GM21515 (cell line): ENCODE results near the gene SLC27A4.
"Not testable (repeated sequence)": the region's sequence is repeated elsewhere in the genome, so short reads cannot be mapped to it uniquely, and the experiment has no call there.

ENCODE experiments used
- ATAC-seq: cut with Tn5 transposase; IDR thresholded peaks from one replicate; pipeline ENCODE4 v1.9.1; 2021; ENCODE audit not compliant: unreplicated experiment

The SLC27A4 gene

DNA sequence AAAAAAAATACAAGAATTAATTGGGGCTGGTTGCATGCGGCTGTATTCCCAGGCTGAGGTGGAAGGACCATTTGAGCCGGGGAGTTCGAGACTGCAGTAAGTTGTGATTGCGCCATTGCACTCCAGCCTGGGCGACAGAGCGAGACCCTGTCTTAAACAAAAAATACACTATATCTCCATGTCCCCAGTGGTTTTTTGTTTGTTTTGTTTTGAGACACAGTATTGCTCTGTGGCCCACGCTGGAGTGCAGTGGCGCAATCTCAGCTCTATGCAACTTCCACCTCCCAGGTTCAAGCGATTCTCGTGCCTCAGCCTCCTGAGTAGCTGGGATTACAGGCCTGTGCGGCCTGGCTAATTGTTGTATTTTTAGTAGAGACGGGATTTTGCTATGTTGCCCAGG is 16.5 kb upstream of the SLC27A4 start:
- no peak for ATAC-seq

DNA sequence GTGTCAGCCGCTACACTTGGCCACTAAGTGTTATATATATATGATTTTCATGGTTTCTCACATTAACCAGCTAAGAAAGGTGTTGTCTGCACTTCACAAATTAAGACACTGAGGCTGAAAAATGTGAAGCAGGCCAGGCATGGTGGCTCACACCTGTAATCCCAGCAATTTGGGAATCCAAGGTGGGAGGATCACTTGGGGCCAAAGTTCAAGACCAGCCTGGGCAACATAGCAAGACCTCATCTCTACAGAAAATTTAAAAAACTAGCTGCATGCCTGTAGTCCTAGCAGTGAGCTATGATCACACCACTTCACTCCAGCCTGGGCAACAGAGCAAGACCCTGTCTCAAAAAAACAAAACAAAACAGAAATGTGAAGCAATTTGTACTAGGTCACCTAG is 15.9 kb upstream of the SLC27A4 start:
- no peak for ATAC-seq

DNA sequence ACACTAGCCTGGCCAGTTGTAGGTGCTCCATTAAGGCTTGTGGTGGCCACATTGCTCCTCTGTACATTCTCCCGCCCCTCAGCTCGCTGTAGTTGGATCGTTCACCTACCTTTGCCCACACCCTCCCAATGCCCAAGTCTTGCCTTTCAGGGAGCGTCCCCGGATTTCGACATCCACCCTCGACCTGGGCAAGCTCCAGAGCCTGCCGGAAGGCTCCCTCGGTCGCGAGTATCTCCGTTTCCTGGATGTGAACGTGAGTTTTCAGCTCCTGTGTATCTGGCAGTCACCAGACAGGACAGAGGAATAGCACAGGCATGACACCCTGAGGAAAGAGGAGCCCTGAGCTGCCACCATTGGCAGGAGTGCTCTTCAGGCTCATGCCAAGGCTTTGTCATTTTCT is 14.7 kb upstream of the SLC27A4 start:
- no peak for ATAC-seq

DNA sequence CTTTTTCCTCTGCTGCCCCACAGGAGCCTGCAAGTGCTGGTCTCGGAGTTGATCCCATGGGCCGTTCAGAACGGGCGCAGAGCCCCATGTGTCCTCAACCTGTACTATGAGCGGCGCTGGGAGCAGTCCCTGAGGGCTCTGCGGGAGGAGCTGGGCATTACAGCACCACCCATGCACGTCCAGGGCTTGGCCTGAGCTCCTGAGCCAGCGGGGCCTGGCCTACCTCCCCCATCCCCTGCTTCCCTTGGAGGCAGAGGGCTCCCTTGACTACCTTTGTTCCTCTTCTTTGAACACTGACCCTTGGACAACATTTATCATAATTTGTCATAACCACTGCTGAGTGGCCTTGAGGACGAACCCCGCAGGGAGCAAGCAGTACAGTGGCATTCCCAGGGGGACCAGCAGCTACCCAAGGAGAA is 6.9 kb upstream of the SLC27A4 start:
- ATAC-seq, result no peak

DNA sequence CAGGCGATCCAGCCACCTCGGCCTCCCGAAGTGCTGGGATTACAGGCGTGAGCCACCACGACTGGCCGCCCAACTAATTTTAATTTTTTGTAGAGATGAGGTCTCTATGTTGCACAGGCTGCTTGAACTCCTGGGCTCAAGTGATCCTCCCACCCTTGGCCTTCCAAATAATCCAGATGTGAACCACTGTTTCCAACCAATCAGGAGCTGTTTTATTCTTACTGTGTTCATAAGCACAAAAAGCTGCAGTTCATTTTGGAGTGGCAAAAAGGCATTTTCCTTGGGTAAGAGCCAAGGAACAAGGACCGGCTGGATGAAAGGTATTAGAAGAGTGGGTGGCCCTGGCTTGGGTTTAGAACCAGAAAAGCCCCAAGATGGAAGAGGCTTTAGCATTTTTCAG is 5.2 kb upstream of the SLC27A4 start:
- no peak for ATAC-seq

DNA sequence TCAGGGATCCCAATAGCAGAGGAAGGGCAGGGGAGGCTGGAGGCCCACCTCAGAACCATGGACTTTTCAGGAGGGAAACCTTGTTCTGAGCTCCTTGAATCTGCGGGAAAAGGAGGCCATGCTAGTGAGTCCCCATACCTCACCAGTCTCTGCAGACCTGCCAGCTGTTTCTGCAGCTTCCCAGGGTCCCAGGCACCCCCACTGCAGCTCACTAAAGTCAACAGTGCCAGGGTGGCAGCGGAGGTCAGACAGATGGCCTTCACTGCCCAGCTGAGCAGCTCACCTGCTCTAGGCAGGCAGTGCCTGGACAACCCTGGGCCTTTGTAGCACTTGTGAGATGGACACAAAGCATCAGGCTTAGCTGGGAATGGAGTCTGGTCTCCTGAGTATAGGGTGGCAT is 4.4 kb upstream of the SLC27A4 start:
- ATAC-seq, result no peak

DNA sequence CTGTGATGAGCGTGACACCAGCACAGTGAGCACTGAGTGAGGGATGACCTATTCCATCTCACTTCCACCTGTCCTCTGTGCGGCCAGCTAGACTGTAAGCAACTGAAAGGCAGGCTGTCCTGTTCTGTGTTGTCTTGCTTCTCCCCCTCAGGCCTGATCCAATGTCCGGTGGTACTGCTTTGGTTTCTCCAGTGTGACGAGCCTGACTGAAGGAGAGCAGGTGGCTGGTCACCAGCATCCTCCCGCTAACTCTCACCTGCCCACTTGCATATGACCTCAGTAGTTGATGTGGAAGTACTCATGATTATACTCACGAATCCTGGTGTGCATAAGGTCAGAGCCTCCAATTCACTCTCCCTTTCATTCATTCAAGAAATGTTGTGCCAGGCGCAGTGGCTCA is 2.4 kb upstream of the SLC27A4 start:
- ATAC-seq, result no peak

DNA sequence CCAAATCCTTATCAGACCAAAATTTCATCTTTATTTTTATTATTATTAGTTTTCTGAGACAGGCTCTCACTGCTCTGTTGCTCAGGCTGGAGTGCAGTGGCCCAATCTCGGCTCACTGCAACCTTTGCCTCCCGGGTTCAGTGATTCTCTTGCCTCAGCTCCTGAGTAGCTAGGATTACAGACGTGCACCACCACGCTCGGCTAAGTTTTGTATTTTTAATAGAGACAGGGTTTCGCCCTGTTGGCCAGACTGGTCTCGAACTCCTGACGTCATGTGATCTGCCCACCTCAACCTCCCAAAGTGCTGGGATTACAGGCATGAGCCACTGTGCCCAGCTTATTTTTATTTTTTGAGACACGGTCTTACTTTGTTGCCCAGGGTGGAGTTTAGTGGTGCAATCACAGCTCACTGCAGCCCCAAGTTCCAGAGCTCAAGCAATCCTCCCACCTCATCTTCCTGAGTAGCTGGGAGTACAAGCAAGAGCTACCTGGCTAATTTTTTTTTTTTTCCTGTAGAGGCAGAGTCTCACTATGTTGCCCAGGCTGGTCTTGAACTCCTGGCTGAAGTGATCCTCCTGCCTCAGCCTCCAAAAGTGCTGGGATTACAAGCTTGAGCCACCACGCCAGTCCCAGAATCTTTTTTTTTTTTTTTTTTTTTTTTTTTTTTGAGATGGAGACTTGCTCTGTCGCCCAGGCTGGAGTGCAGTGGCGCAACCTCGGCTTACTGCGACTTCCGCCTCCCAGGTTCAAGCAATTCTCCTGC is 1.3 kb upstream of the SLC27A4 start:
- not testable (repeated sequence) for ATAC-seq

DNA sequence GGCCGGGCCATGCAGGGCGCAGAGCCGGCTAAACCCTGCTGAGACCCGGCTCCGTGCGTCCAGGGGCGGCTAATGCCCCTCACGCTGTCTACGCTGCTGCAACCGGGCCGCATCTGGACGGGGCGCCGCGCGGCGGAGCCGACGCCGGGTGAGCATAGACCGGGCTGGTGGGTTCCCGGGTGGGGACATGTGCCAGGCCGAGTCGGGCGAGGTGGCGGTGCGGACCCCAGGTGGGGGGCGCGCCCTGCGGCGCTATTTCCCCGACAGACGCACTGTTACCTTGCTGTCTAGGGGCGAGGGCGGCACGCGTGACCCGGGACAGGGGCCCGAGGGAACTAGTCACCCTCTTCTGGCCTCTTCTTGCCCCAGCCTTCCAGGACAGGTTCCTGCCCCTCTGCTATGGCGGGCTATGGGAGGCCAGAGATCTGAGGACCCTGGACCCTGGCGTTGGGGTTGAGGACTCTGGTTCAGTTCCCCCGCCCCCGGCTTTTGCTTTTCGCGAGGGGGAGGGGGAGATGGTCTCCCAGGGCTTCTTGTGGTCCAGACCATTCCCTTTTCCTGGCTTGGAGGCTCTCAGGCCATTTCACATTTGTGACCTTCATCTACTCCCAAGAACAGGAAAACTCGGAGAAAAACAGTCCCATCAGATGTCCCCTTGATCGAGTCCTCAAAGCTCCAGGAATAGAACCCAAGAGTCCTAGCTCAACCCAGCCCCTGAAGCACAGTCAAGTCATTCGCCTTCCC is 536 bp downstream of the SLC27A4 start:
- ATAC-seq, result peak; percentile 7

DNA sequence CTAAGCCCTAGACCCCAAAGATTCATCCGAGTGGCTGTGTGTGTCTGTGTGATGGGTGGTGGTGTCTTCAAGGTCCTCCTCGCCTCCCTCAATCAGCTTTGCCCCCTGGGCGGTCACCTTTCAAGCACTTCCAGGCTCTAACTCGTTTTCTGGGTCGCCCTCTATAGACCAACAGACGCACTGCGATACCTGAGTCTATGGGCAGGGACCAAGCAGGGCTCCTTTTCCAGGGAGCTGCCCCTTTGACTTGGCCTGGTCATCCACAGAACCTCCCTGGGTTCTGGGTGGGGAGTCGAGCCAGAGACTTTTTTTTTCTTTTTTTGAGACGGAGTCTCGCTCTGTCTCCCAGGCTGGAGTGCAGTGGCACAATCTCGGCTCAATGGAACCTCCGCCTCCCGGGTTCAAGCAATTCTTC is 1.1 kb downstream of the SLC27A4 start:
- ATAC-seq, result no peak

DNA sequence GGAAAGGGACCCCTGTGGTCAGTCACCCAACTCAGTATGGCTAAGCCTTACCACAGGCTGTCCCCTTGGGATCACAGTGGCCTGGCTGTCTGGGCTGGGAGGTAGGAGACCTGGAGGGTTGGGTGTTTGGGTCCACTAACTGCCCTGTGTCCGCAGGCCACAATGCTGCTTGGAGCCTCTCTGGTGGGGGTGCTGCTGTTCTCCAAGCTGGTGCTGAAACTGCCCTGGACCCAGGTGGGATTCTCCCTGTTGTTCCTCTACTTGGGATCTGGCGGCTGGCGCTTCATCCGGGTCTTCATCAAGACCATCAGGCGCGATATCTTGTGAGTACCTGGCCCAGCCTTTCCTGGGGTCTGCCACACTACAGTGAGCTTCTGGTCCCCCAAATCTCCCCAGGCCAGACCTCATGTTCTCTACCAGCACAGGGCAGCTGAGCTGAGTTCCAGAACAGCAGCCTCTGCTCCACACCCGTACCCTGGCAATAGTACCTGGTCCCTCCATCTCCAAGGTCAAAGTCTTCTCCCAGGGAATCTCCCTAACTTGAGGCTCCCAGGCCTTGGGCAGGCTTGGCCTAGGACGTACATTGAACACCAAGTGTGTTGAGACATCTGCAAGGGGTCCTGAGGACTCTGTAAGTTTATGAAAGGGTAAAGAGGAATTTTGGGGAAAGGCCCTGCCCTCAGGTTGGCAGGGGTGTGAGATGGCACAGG is 2.8 kb downstream of the SLC27A4 start:
- ATAC-seq, result no peak

DNA sequence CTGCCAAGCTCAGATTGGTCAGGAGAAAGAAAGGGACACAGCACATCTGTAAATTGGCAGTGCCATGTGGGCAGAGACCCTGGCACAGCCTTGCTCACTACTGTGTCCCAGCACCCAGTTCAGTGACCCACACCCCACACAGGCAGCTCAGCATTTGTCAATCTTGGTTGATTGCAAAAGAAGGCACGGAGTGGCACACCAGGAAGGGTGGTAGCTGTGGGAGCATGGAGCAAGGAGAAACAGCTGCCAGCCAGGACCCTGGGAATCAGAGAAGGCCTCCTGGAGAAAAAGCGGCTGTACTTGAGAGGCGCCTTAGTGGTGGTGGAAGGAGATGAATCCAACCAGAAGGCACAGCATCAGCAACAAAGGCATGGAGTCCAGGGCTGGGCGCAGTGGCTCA is 3.5 kb downstream of the SLC27A4 start:
- no peak for ATAC-seq

DNA sequence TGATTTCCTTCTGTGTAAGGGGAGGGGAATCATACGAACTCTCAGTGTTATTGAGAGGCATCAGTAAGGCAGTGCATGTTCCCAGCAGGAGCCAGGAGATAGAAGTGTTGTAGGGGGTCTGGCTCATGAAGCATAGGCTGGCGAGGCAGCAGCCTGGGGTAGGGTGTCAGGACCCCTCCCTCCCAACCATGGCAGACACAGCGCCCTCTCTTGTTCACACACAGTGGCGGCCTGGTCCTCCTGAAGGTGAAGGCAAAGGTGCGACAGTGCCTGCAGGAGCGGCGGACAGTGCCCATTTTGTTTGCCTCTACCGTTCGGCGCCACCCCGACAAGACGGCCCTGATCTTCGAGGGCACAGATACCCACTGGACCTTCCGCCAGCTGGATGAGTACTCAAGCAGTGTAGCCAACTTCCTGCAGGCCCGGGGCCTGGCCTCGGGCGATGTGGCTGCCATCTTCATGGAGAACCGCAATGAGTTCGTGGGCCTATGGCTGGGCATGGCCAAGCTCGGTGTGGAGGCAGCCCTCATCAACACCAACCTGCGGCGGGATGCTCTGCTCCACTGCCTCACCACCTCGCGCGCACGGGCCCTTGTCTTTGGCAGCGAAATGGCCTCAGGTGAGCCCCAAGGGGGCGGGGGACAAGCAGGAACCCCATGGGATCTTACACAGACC is 4.7 kb downstream of the SLC27A4 start:
- no peak for ATAC-seq

DNA sequence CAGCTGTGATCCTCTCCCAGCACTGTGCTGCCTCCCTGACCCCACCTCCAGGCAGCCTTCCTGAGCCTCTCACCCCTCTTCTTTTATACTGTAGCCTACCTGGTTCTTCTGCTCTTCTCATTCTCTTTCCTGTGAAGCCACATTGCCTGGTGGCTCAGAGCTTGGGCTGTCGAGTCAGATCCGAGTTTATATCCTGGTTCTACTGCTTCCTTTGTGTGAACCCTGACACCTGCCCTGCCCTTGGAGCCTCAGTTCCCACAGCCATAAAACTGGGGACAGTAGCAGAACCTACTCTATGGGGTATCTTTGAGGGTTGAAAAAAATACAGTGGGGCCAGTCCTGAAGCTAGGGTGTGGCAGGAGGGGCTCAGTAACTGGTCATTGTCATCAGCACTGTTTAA is 8.8 kb downstream of the SLC27A4 start:
- no peak for ATAC-seq

DNA sequence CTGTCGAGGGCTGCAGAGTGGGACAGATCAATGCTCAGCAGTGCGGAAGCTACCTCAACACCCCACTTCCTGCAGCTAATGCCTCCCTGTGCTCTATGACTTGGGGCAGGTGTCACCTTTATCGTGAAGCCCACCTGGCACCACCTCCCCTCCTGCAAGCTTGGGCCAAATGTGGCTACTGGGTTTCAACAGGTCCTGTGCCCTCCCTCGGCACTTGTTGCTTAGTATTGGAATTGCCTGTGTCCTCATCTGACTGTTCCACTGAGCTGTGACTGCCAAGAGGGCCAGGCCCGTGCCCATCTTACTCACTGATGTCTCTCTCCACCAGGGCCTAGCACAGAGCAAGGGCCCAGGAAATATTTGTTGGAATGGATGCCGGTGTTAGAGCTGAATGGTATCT is 9.4 kb downstream of the SLC27A4 start:
- ATAC-seq, result no peak

DNA sequence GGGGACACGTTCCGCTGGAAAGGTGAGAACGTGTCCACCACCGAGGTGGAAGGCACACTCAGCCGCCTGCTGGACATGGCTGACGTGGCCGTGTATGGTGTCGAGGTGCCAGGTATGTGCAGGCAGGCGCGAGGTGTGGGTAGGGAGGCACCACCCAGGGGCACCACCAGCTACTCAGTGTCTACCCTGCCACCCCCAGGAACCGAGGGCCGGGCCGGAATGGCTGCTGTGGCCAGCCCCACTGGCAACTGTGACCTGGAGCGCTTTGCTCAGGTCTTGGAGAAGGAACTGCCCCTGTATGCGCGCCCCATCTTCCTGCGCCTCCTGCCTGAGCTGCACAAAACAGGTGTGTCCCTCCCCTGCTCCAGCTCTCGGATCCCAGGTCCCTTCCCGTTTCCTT is 15.1 kb downstream of the SLC27A4 start:
- no peak for ATAC-seq

DNA sequence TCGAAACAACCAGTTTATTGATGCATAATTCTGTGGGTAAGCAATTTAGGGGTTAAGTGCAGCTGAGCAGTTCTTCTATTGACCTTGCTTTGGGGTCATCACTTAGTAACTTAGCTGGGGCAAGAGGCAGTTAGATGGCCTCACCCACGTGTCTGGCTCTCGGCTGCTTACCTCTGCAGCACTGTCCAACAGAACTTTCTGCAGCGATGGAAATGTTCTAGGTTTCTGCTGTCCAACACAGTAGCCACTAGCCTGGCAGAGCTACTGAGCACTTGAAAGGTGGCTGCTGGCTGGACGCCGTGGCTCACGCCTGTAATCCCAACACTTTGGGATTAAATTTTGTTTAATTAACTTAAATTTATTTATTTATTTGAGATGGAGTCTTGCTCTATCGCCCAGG is 17.8 kb downstream of the SLC27A4 start:
- ATAC-seq, result no peak

DNA sequence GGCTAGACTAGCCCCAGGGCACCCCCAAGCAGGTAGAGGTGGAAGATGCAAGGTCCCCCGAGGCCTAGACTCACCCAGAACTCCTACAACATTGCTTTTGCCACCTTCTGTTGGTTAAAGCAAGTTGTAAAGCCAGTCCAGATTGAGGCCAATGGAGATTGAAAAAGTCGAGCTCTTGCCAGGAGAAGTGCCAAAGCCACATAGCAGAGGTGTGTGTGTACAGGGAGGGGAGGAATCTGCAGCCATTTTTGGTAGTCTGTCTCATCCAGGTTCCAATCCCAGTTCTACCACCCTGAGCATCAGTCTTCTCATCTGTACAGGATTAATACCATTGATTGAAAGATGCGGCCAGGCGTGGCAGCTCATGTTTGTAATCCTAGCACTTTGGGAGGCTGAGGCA is 18.5 kb downstream of the SLC27A4 start:
- ATAC-seq, result no peak

DNA sequence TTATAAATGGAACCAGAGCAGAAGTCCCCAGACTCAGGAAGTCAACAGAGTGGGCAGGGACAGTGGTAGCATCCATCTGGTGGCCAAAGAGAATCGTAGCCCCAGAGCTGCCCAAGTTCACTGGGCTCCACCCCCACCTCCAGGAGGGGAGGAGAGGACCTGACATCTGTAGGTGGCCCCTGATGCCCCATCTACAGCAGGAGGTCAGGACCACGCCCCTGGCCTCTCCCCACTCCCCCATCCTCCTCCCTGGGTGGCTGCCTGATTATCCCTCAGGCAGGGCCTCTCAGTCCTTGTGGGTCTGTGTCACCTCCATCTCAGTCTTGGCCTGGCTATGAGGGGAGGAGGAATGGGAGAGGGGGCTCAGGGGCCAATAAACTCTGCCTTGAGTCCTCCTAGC is 20.5 kb downstream of the SLC27A4 start:
- no peak for ATAC-seq

DNA sequence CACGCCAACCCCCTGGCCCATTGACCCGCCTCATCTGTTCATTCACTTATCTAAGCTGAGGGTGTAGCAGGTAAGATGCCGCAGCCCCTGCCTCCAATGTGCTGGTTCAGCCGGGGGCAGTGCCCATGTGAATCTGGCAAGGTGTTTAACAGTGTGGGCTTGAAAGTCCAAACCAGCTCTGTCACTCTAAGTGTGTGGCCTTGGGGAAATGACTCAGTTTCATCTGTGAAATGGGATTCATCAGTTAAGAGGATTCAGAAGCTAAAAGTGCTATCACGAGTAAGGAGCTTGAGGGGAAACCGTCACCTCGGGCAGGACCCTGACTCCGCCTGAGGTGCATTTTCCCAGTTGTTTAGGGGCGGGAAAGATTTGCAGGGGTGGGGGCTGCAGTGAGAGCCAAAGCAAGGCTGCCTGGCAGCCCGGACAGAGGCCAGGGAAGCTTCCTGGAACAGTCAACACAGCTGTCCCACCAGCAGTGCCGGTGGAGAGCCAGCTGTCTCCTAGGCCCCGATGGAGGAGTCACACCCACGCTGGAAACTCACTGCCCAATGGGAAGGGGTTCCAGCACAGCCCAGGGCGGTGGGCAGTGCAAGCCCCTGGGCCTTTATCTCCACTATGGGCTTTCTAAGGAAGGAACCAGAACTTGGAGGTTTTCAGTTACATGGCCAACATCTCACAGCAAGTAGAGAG is 21.1 kb downstream of the SLC27A4 start:
- ATAC-seq, result no peak
